GM21447 (cell line): ENCODE data around the gene ZDHHC11B.
"Not testable (repeated sequence)": the region's sequence is repeated elsewhere in the genome, so short reads cannot be mapped to it uniquely, and the experiment has no call there.

Experiments used
- ATAC-seq: cut with Tn5 transposase; IDR thresholded peaks from one replicate; pipeline ENCODE4 v1.9.1; 2021; ENCODE audit not compliant: unreplicated experiment

Gene ZDHHC11B

DNA sequence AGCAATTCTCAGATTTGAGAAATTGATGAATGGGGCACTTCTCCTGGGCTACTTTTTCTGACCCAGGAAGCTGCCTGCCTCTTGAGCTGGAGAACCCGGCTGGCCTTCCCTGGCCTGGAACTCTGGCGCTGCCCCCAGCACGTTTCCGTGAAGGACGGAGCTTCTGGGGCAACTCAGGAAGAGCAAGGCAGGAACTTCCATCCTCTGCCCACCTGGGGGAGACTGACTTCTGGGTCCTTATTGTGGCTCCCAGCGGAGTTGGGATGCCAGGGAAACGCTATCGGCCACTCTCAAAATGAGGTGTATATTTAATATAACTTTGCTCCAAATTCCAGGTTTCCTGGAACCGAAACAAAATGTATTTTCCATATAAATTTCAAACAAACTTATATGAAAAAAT lies 57.4 kb downstream of the ZDHHC11B start:
- not testable (repeated sequence) for ATAC-seq

DNA sequence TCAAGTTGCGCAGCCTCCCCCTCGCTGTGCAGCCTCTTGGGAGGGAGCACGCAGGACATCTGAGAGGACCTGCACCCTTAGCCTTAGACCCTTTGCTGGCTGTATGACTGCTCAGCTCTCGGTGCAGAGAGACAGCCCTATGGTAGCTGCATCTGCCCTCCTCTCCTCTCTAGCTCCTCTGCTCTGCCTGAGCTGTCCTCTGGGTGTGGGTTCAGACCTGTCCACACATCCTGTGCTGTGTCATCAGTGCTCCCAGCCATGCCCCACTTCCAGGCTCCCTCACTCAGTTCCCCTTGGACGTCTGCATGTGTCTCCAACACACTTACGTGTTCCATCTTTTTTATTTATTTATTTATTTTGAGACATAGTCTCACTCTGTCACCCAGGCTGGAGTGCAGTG lies 60.7 kb downstream of the ZDHHC11B start:
- not testable (repeated sequence) for ATAC-seq

DNA sequence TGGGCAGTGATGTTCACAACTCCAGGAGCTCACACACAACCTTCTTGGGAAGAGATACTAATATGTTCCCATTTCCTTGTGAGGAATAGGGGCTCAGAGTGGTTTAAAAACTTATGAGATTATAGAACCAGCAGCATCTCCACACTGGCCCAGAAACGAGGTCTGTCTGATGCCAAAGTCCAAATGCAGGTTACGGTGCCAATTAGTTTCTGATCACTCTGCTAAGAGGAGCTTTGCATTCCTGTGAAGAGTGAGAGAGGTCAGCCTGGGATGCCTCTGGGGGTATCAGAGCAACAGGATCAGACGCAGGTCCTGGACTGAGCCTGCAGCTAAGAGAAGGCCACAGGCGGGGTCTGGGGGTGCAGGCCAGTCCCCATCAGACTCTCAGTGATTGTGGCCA lies 61.2 kb downstream of the ZDHHC11B start:
- not testable (repeated sequence) for ATAC-seq

DNA sequence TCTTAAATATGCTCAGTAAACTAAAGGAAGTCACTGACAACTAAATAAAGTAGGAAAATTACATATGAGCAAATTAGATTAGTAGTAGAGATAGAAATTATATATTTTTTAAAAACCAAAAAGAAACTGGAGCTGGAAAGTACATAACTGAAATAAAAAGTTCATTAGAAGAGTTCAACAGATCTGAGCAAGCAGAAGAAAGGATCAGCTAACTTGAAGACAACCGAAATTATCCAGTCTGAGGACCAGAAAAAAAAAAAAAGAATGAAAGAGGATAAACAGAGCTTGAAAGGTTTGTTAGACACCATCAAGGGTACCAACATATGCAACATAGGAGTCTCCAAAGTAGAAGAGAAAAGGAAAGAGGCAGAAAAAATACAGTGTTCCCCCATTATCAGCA lies 65.2 kb downstream of the ZDHHC11B start:
- not testable (repeated sequence) for ATAC-seq

DNA sequence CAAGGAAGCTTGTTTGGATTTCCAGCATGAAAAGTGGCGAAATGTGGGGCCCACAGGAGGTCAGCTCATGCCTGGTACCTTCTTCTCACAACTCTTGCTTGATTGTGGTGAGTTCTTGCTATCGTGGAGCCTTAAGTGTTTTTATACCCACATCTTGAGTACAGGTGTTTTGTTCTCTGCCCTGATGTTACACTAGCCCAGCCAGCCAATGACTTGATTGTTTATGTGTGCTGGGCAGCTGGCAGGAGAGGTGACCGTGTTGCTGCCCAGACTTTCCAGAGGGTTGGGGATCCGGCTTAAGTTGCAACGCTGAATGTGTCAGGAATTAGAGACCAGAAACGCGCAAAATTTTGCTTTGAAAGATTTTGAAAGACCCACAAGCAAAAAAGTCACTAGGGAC lies 67.4 kb downstream of the ZDHHC11B start:
- no peak for ATAC-seq

DNA sequence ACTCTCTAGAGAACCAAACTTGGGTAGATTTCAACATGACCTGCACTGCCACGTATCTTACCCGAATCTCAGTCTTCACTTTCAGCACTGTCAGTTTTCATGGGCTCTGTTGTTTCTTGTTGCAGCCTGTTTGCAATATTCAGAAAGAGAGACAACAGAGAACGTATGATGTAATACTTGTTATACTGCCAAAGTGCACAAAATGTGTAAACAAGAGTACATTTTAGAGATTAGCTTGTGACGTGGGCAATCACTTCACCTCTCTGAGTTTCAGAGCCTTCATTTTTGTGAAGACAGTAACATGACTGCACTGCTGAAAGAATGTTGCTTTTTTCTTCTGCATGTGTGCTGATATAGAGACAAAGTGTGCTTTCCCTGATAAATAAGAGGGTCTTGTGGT lies 67.8 kb downstream of the ZDHHC11B start:
- not testable (repeated sequence) for ATAC-seq

DNA sequence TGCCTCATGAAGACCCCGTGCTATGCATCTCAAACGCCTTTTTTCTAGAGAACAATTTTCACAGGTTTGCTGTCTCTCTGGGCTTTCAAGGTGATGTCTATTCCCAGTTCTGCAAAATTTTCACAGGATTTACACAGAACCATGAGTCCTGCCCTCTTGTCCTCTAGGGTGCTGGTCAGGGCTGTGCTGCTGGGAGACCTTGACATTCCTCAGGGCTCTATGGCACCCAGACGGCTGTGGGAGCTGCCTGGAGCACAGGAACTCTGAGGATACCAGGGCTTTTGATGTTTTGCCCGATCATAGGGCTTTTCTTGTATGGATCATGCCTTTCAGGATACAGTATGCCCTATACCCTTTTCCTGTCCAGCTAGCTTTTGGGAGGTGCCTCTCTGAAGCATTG lies 68.9 kb downstream of the ZDHHC11B start:
- ATAC-seq = not testable (repeated sequence)

DNA sequence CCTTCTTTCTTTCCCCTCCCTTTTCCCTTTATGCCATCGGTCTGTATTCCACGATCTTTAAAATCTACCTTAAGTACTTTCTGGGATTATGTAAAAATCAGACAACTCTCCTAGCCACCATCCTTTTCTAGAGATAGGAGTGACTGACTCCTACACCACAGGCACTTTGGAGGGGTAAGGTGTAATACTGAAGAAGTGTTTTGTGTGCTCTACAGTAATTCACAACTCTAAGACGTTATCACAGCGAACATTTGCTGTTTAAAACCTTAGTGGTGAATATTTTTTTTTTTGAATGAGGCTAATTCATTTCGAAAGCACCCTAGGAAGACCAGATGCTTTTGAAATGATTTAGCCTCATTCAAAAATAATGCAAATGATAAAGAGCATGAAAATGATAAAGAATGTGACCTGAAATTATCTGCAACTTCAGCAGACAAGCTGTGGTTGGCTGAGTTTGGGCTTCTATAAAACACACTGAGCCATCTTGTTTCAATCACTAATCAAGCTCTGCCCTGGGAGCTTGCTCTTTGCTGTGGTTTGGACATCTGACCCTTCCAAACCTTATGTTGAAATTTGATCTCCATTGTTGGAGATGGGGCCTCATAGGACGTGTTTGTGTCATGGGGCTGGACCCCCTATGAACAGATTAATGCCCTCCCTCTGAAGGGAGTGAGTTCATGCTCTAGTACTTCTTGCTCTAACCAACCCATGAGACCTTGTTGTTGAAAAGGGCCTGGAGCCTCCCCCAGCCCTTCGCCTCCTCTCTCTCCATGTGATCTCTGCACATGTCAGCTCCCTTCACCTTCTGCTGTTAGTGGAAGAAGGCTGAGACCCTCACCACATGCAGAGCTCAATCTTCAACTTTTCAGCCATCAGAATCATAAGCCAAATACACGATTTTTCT lies 70.1 kb downstream of the ZDHHC11B start:
- not testable (repeated sequence) for ATAC-seq

DNA sequence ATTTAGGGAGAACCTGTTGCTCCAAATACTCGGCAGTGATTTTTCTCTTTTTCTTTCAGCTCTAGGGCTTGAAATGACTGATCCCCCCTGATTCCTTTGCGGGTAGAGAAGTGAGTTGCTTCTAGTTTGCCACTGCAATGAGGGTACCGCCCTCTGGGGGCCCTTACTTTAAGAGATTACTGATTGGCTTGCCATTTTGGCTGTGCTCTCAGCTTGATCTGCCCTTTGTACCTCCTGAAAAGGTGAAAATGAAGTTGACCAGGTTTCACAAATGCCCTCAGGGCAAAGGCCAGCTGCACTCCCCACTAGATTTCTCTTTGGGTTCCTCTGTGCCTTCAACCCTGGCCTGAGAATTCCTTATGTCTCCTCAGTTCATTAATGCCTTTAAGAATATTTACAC lies 70.8 kb downstream of the ZDHHC11B start:
- not testable (repeated sequence) for ATAC-seq

DNA sequence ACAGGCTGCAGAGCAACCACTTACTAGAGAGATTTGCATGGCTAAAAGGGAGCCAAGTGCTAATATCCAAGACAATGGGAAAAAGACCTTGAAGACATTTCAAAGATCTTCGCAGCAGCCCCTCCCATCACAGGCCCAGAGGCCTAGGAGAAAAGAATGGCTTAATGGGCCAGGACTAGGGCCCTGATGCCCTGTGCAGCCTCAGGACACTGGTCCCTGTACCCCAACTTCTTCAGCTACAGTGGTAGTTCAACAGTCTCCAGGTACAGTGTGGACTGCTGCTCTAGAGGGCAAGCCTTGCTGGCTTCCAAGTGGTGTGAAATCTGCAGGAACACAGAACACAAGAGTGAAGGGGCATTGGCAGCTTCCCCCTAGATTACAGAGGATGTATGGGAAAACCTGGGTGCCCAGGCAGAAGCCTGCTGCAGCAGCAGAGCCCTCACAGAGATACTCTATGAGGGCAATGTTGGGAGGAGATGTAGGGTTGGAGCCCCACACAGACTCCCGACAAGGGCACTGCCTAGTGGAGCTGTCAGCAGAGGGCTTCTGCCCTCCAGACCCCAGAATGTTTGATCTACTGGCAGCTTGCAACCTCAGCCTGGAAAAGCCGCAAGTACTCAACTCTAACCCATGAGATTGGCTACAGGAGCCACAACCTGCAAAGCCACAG lies 75.5 kb downstream of the ZDHHC11B start:
- ATAC-seq = not testable (repeated sequence)

DNA sequence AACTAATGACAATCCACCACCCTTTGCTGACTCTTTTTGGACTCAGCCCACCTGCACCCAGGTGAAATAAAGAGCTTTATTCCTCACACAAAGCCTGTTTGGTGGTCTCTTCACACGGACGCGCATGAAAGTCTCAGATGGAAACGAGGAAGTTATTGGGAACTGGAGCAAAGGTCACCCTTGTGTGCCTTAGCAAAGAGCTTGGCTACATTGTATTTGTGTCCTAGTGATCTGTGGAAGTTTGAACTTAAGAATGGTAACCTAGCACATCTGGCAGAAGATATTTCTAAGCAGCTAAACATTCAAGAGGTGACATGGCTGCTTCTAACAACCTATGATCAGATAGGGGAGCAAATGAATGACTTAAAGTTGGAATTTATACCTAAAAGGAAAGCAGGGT lies 76.2 kb downstream of the ZDHHC11B start:
- not testable (repeated sequence) for ATAC-seq

DNA sequence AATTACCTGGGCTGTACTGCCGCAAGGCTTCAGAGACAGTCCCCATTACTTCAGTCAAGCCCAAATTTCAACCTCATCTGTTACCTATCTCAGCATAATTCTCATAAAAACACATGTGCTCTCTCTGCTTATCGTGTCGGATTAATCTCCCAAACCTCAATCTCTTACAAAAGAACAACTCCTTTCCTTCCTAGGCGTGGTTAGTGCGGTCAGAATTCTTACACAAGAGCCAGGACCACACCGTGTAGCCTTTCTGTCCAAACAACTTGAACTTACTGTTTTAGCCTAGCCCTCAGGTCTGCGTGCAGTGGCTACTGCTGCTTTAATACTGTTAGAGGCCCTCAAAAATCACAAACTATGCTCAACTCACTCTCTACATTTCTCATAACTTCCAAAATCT lies 78.4 kb downstream of the ZDHHC11B start:
- ATAC-seq = not testable (repeated sequence)

DNA sequence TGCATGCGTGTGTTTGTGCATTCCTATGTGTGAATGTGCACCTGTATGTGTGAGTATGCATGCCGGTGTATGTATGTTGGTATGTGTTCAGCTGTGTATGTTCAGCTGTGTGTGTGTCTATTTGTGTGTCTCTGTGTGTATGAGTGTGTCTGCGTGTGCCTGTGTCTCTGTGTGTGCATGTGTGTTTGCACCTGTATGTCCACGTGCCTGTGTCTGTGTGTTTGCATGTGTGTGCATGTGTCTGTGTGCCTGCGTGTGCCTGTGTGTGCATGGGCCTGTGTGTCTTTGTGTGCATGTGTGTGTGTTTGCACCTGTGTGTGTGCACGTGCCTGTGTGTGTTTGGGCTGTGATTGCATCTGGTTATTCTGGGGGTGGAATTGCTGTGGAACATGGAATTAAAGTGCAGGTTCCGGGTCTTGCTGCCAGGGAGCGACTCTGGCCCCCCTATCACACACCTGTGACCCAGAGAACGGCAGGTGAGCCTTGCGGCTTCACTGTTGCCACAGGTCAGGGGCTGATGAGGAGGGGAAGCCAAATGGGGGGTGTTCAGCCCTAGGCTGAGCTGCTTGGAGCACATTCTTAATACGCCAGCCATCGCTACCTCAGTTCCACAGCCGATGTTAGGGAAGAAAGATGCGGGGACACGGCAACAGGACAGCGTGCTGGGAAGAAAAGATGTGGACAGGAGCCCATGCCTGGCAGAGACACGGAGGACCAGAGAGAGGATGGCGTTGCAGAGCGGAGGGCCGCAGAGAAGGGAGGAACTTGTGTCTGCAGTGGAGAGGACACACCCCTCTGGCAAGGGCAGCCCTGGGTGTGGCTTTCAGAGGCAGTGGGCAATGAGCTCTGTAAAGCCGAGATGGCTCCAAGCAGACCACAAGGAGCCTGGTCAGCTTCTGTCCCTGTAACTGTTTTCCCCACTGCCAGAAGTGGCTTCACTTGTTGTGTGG lies 87.5 kb downstream of the ZDHHC11B start:
- not testable (repeated sequence) for ATAC-seq

DNA sequence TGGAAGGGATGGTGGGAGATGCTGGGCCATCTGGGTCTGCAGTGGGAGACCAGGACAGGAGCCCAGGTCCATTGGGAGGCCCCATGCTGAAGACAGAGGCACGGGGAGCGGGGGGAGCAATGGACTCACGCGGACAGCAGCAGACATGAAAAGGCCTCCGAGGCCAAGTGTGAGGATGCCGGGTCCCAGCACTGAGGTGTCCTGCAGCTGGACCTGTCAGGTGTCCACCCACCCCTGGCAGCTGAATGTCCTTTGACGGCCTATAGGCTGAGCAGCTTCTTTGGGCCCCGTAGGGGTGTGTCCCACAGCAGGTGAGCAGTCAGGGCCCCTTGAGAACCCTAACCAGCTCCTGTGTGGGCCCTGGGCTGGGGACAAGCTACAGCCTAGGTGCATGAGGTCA lies 88.3 kb downstream of the ZDHHC11B start:
- ATAC-seq = not testable (repeated sequence)

DNA sequence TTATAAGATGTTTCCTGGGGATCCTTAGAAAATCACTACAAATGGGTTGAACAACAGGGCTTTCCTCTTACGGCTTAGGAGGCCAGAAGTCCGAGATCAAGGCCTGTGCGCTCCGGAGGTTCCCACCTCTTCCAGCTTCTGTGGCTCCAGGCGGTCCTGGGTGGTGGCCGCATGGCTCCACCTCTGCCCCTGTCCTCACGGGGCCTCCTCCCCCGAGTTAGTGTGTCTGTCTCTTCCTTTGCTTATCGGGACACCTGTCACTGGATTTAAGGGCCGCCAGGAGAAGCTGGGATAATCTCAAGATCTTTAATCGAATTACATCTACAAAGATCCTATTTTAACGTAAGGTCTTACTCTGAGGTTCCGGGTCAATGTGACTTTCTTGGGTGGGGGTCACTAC lies 89.1 kb downstream of the ZDHHC11B start:
- ATAC-seq = not testable (repeated sequence)

DNA sequence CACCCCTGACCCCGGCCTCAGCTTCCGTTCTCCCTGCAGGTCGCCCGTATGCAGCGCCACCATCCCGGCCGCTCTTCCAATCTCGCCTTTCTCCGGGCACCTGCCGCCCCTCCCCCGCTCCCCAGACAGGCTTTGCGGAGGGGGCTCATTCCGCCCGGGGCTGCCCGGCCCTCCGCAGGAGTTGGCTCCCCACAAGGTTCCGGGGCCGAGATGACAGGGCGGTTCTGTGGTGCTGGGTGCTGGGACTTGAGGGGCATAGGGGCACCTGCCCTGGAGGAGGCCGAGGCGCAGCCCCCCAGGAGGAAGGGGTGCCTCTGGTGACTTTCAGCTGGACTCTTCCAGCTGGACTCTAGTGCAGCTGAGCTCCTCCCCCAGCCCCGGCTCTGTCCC lies 90.5 kb downstream of the ZDHHC11B start:
- ATAC-seq = not testable (repeated sequence)

DNA sequence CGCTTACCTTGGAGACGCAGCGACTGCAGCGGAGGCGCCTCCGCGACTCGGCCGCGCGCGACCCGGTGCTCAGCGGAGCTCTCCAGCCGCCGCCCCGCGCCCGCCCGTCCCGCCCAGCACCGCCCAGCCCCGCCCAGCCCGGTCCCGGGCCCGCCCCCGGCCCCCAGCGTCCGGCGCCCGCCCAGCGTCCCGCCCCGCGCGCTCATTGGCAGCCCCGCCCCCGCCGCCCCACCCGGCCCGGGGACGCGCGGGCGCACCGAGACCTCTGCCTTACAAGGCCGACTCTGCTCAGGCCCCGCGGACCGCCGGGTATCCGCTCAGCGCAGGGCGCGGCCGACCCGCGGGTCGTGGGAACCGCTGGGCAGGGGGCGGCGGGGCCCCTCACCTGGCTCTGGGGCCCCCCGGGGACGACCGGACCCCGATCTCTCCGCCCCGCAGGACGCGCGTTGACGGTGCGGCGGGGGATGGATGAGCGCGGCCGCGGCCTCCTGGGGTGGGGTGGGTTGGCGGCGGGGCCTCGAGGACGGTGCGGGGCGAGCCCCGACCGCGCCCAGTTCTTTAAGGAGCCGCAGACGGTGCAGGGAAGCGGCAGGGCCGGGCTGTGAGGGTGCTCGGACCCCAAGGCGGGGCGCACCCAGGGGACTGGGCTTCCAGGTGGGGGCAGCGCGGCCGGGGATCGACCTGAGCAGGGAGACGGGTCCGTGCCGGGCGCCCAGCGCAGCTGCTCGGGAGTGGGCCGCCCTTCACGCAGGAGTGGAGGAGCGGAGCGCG lies 91.1 kb downstream of the ZDHHC11B start, which contains the start of gene TPPP:
Gene TPPP (minus strand): TSS at position 82 of the 771 bp plus-strand sequence. CDS start 15,292 bp downstream, outside the sequence.
- peak; percentile 77 for ATAC-seq

DNA sequence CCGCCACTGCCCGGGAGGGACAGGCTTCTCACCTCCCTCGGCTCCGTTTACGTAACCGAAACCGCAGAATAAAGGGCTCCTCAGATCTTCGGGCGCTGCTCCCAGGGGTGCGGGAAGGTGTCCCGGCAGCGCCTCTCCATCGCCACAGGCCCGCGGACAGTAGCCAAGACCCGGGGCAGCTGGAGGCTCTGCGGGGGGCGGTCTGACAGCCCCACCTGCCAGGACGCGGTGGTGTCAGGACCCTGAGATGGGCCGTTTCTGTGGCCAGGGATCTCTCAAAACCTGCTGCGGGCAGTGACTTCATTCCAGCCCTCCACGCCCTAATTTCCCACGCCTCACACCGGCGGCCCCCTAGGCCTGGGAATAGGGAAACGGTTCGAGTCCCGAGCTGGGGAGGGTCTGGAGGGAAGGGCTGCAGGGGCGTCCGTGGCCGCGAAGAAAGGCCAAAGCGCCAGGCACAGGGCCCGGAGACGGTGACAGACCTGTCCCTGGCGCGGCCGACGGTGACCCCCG lies 91.9 kb downstream of the ZDHHC11B start:
- not testable (repeated sequence) for ATAC-seq

DNA sequence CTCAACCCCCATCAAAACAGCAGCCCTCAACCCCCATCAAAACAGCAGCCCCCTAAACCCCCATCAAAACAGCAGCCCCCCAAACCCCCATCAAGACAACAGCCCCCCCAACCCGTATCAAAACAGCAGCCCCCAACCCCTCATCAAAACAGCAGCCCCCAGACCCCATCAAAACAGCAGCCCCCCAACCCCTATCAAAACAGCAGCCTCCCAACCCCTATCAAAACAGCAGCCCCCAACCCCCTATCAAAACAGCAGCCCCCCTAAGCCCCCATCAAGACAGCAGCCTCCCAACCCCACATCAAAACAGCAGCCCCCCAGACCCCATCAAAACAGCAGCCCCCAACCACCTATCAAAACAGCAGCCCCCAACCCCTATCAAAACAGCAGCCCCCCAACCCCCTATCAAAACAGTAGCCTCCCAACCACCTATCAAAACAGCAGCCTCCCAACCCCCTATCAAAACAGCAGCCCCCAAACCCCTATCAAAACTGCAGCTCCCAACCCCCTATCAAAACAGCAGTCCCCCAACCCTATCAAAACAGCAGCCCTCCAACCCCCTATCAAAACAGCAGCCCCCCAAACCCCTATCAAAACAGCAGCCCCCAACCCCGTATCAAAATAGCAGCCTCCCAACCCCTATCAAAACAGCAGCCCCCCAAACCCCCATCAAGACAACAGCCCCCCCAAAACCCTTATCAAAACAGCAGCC lies 92.6 kb downstream of the ZDHHC11B start:
- no peak for ATAC-seq
